GM12878 (cell line): ENCODE results near the gene CNN3.

Experiments used
- ATF2 ChIP-seq: IDR thresholded peaks from 2 replicates; pipeline ENCODE4 v1.6.1; 2012; ENCODE audit warnings: low read length, inconsistent platforms
- KDM1A ChIP-seq: fragments of 200-600 bp; sonication (generic); IDR thresholded peaks from 2 replicates; pipeline ENCODE4 v1.6.1; 2016; ENCODE audit warnings: borderline replicate concordance
- MAX ChIP-seq: IDR thresholded peaks from 2 replicates; pipeline ENCODE4 v1.6.1; 2012; ENCODE audit warnings: low read depth, low read length, improper control_type of control experiment
- MXI1 ChIP-seq: fragments of 150-350 bp; IDR thresholded peaks from 2 replicates; pipeline ENCODE4 v1.6.1; 2011; ENCODE audit warnings: low read depth, mild to moderate bottlenecking, inconsistent platforms, low read length, improper control_type of control experiment
- NFYA ChIP-seq: IDR thresholded peaks from 2 replicates; pipeline ENCODE4 v1.6.1; 2011; ENCODE audit warnings: low read depth, mild to moderate bottlenecking, low read length, improper control_type of control experiment, borderline replicate concordance
- PAX8 ChIP-seq: fragments of 450-650 bp; IDR thresholded peaks from 2 replicates; pipeline ENCODE4 v1.6.1; 2017; ENCODE audit warnings: mild to moderate bottlenecking, moderate library complexity
- PML ChIP-seq: IDR thresholded peaks from 2 replicates; pipeline ENCODE4 v1.6.1; 2012; ENCODE audit warnings: low read length, inconsistent platforms
- SIN3A ChIP-seq: IDR thresholded peaks from 2 replicates; pipeline ENCODE4 v1.6.1; 2012; ENCODE audit warnings: low read depth, low read length, improper control_type of control experiment
- TAF1 ChIP-seq: IDR thresholded peaks from 2 replicates; pipeline ENCODE4 v1.6.1; 2011; ENCODE audit warnings: mild to moderate bottlenecking, low read depth, low read length, borderline replicate concordance

GRCh38 chr1:94952539-94952938 lies 25.6 kb upstream of the CNN3 start:
- TF ChIP-seq NFYA: no peak
- TF ChIP-seq ATF2: no peak
- TF ChIP-seq MAX: no peak
- TF ChIP-seq PAX8: no peak
- no peak for TF ChIP-seq PML
- TF ChIP-seq KDM1A: no peak
- TF ChIP-seq MXI1: no peak
- TF ChIP-seq SIN3A: no peak
- no peak for TF ChIP-seq TAF1
